ENCODE results near the gene GLIS2.
"Not testable (repeated sequence)": the region's sequence is repeated elsewhere in the genome, so short reads cannot be mapped to it uniquely, and the experiment has no call there.

The GLIS2 gene

DNA sequence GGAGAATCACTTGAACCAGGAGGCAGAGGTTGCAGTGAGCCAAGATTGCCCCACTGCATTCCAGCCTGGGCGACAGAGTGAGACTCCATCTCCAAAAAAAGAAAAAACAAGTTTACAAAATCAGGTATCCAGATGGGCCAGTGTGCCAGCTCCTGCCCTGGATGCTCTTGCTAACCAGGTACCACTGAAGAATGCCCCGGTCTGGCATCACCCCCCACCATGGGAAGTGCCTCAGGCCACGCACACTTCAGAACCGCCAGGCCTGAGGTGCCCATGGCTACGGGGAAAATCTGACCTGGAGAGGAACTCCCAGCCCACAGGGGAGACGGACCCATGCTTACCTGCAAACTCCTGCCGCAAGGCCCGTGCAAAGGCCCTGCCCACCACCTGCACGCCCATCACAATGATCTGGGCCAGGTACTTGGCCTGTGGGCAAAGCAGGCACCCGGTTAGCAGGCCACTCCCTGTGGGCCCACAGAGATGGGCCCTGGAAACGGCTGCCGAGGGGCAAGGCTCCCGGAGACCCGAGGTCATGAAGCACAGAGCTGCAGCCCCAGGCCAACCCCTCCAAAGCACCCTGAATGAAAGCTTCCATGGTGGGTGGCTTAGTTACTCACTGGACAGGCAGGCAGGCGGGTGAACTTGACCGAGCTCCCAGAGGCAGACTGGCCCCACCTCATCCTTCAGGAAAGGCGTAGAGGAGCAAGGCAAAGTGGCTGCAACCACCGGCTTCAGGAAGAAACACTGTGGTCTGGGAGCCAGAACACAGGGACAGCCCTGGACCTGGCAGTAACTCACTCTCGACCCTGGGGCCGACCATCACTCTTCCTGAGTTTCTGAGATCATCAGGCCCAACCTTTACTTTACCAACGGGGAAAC lies 27.2 kb downstream of the GLIS2 start:
- no peak overlapping the region for H3K9ac ChIP-seq (ENCODE audit: low read length)
- H3K27ac ChIP-seq (ENCODE audit: low read depth, low read length) = no peak overlapping the region
- no peaks in the 10 kb centered on the region for H3K27me3 ChIP-seq (ENCODE audit: control insufficient read depth in 1 of 2, insufficient read depth in 2 of 2, low read length in 2 of 2)
- H3K4me1 ChIP-seq (ENCODE audit: insufficient read depth, low read length) = peaks cover 11% of the 10 kb centered on the region
- no peaks in the 10 kb centered on the region for H3K9me3 ChIP-seq (ENCODE audit: low read length)
- H3K4me3 ChIP-seq (ENCODE audit: low read depth in 1 of 2, low read length in 2 of 2) = no peak overlapping the region
- no peaks in the 10 kb centered on the region for H3K36me3 ChIP-seq (ENCODE audit: insufficient read depth, low read length)

DNA sequence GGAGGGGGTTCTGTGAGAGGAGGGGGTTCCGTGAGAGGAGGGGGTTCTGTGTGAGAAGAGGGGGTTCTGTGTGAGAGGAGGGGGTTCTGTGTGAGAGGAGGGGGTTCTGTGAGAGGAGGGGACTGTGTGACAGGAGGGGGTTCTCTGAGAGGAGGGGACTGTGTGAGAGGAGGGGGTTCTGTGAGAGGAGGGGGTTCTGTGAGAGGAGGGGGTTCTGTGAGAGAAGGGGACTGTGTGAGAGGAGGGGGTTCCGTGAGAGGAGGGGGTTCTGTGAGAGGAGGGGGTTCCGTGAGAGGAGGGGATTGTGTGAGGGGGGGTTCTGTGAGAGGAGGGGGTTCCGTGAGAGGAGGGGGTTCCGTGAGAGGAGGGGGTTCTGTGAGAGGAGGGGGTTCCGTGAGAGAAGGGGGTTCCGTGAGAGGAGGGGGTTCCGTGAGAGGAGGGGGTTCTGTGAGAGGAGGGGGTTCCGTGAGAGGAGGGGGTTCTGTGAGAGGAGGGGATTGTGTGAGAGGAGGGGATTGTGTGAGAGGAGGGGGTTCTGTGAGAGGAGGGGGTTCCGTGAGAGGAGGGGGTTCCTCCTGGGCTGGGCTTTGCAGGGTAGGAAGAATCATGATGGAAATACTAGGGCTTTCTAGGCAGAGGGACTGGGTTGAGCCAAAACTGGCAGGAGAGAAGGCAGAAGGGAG lies 28.6 kb downstream of the GLIS2 start:
- H3K36me3 ChIP-seq (ENCODE audit: insufficient read depth, low read length); H3K9me3 ChIP-seq (ENCODE audit: low read length); H3K27me3 ChIP-seq (ENCODE audit: control insufficient read depth in 1 of 2, insufficient read depth in 2 of 2, low read length in 2 of 2); H3K9ac ChIP-seq (ENCODE audit: low read length); H3K4me3 ChIP-seq (ENCODE audit: low read depth in 1 of 2, low read length in 2 of 2); H3K27ac ChIP-seq (ENCODE audit: low read depth, low read length): not testable (repeated sequence)
- peaks cover 11% of the 10 kb centered on the region for H3K4me1 ChIP-seq (ENCODE audit: insufficient read depth, low read length)

DNA sequence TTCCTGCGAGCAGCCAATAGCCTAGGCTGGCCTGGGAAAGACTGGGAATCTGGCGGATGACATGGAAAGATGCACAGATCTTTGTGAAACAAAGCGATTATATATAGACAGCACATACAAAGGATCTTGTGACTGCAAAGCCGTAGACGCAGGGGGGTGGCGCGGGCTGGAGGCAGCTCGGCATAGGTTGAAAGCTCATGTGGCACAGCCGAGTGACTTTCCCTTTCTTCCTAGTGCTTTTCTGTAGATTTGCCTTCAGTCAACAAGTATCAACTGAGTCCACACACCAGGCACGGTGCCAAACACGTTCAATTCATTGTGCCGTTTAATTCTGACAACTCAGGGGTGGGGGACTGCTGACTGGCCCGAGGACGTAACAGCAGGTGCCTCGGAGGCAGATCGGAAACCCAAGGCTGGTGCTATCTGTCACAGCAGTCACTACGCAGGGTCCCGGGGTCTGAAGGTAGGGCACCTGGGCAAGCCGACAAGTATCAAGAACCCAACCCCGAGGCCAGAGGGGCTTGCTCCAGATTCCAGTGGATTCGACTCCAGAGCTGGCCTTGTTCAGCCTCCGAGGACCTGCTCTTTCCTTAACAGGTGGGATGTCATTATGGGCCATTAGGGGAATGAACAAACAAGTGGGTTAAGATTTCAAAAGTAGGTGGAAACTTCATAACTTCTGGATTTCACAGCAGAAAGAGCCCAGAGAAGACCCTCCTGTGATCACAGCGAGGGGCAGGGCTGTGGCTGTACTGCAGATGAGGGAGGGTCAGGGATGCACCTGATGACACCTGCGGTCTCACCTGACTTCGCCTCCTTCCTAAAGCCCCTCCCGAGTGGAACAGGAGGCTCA lies 29.3 kb downstream of the GLIS2 start:
- Histone ChIP-seq H3K9ac (ENCODE audit: low read length) (no peak overlapping the region), H3K4me3 (ENCODE audit: low read depth in 1 of 2, low read length in 2 of 2) (no peak overlapping the region), H3K27me3 (ENCODE audit: control insufficient read depth in 1 of 2, insufficient read depth in 2 of 2, low read length in 2 of 2) (no peaks in the 10 kb centered on the region), H3K9me3 (ENCODE audit: low read length) (no peaks in the 10 kb centered on the region), H3K36me3 (ENCODE audit: insufficient read depth, low read length) (no peaks in the 10 kb centered on the region), H3K4me1 (ENCODE audit: insufficient read depth, low read length) (peaks cover 5% of the 10 kb centered on the region), H3K27ac (ENCODE audit: low read depth, low read length) (no peak overlapping the region)

DNA sequence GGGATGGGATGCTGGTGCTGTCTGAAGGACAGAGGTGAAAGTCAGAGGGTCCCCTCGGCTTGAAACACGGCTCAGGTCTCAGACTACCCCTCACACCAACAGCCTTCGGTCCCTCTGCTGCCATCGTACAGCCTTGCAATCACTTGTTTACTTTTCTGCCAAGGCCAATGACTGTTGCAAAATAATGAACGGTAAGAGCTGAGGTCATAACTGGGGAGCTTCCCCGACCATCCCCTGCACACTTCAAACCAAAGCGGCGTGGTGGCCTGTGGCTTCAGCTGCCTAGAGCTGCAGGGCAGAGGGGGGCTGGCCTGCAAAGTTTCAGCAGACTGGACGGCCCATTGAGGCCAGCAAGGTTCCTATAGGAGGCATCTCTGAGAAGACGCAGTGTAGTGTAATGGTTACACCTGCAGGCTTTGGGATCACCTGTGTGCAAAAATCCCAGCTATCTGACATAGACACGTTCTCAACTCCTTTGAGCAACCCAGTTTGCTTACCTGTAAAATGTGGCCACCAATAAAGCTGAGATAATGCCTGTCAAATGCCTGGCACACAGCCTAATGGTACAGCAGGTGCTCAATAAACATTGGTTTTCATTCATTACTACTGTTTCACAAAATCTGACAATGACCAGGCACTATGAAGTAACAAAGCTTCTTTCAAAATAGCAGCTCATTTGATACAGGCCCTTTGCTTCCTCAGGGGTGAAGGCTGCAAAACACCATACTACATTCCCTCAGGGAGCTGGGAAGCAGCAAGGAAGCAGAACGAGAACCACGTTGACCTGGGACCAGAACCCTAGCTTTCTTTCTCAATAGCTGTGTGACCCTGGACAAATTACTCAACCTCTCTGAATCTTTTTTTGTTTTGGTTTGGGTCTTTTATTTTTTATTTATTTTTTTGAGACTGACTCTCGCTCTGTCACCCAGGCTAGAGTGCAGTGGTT lies 30.2 kb downstream of the GLIS2 start:
- Histone ChIP-seq H3K4me3 (ENCODE audit: low read depth in 1 of 2, low read length in 2 of 2) (no peak overlapping the region), H3K9ac (ENCODE audit: low read length) (no peak overlapping the region)

DNA sequence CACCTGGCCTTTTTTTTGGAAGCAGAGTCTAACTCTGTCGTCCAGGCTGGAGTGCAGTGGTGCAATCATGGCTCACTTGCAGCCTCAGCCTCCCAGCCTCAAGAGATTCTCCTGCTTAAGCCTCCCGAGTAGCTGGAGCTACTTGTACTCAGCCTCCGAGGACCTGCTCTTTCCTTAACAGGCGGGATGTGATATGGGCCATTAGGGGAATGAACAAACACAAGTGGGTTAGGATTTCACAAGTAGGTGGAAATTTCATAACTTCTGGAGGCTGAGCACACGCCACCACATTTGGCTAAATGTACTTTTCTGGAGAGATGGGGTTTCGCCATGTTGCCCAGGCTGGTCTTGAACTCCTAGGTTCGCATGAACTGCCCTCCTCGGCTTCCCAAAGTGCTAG lies 31.1 kb downstream of the GLIS2 start:
- no peak overlapping the region for H3K9ac ChIP-seq (ENCODE audit: low read length)
- H3K27ac ChIP-seq (ENCODE audit: low read depth, low read length) = no peak overlapping the region
- H3K27me3 ChIP-seq (ENCODE audit: control insufficient read depth in 1 of 2, insufficient read depth in 2 of 2, low read length in 2 of 2) = no peaks in the 10 kb centered on the region
- no peaks in the 10 kb centered on the region for H3K36me3 ChIP-seq (ENCODE audit: insufficient read depth, low read length)
- no peaks in the 10 kb centered on the region for H3K9me3 ChIP-seq (ENCODE audit: low read length)
- H3K4me1 ChIP-seq (ENCODE audit: insufficient read depth, low read length) = no peaks in the 10 kb centered on the region
- H3K4me3 ChIP-seq (ENCODE audit: low read depth in 1 of 2, low read length in 2 of 2) = no peak overlapping the region

More for the DNA sequence above, 30.2 kb downstream of the GLIS2 start:
- Histone ChIP-seq H3K9me3 (ENCODE audit: low read length) (no peaks in the 10 kb centered on the region), H3K4me1 (ENCODE audit: insufficient read depth, low read length) (no peaks in the 10 kb centered on the region), H3K27ac (ENCODE audit: low read depth, low read length) (no peak overlapping the region), H3K27me3 (ENCODE audit: control insufficient read depth in 1 of 2, insufficient read depth in 2 of 2, low read length in 2 of 2) (no peaks in the 10 kb centered on the region), H3K36me3 (ENCODE audit: insufficient read depth, low read length) (no peaks in the 10 kb centered on the region)

DNA sequence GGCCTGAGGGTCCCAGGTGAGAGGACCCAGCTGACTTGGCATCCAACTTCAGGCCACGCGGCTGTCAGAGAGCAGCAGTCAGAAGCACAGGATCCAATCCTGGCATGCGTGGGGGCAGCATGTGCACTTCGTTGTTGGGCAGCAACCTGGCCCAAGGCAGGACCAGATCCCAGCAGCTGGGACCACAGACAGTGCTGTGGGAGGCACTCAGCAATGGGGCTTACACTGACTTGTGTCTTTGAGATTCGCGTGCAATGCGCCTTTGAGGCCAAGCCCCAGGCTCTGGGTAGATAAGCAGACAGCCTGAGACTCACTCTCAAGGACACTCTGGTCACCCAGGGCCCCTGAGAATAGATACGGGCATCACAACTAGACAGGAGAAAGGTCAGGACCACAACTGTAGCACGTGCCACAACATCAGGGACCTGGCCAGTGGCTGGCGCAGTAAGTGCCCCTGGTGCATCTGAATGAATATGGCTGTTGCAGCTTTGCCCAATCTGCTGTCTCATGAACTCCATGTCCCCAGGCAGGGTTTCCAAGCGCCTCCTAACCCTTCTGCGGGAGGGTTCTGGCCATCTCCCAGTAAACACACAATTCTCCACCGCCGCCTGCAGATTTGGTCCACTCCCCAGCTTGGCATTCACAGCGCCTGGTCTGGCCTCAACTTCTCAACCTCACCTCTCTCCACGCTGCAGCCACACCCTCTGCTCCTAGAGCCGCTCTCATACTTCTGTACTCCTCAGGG lies 32.1 kb downstream of the GLIS2 start:
- H3K27ac ChIP-seq (ENCODE audit: low read depth, low read length) = no peak overlapping the region
- no peaks in the 10 kb centered on the region for H3K36me3 ChIP-seq (ENCODE audit: insufficient read depth, low read length)
- no peaks in the 10 kb centered on the region for H3K9me3 ChIP-seq (ENCODE audit: low read length)
- no peak overlapping the region for H3K4me3 ChIP-seq (ENCODE audit: low read depth in 1 of 2, low read length in 2 of 2)
- no peak overlapping the region for H3K9ac ChIP-seq (ENCODE audit: low read length)
- H3K4me1 ChIP-seq (ENCODE audit: insufficient read depth, low read length) = no peaks in the 10 kb centered on the region
- H3K27me3 ChIP-seq (ENCODE audit: control insufficient read depth in 1 of 2, insufficient read depth in 2 of 2, low read length in 2 of 2) = no peaks in the 10 kb centered on the region

DNA sequence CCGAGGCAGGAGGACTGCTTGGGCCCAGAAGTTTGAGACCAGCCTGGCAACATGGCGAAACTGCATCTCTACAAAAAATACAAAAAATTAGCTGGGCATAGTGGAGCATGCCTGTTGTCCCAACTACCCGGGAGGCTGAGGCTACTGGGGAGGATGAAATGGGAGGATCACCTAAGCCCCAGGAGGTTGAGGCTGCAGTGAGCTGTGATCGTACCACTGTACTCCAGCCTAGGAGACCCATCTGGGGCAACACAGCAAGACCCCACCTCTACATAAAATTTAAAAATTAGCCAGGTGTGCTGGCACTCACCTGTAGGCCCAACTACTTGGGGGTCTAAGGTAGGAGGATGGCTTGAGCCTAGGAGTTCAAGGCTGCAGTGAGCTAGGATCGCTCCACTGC lies 33.5 kb downstream of the GLIS2 start:
- Histone ChIP-seq H3K4me3 (ENCODE audit: low read depth in 1 of 2, low read length in 2 of 2) (no peak overlapping the region), H3K4me1 (ENCODE audit: insufficient read depth, low read length) (no peaks in the 10 kb centered on the region), H3K27ac (ENCODE audit: low read depth, low read length) (no peak overlapping the region), H3K36me3 (ENCODE audit: insufficient read depth, low read length) (no peaks in the 10 kb centered on the region), H3K27me3 (ENCODE audit: control insufficient read depth in 1 of 2, insufficient read depth in 2 of 2, low read length in 2 of 2) (no peaks in the 10 kb centered on the region), H3K9me3 (ENCODE audit: low read length) (no peaks in the 10 kb centered on the region), H3K9ac (ENCODE audit: low read length) (no peak overlapping the region)

DNA sequence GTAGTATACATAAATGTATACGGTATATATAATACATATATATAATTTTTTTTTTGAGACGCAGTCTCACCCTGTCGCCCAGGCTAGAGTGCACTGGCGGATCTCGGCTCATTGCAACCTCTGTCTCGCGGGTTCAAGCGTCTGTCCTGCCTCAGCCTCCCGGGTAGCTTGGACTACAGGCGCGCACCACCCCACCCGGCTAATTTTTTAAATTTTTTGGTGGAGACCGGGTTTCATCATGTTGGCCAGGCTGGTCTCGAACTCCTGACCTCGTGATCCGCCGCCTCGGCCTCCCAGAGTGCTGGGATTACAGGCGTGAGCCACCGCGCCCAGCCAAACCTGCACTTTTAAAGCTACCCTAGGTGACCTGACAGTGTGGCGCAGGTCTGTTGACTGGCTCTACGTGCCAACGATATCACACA lies 34.5 kb downstream of the GLIS2 start:
- Histone ChIP-seq H3K9me3 (ENCODE audit: low read length) (no peaks in the 10 kb centered on the region), H3K27me3 (ENCODE audit: control insufficient read depth in 1 of 2, insufficient read depth in 2 of 2, low read length in 2 of 2) (no peaks in the 10 kb centered on the region), H3K4me3 (ENCODE audit: low read depth in 1 of 2, low read length in 2 of 2) (peak overlapping the region; percentile 79 to 87), H3K36me3 (ENCODE audit: insufficient read depth, low read length) (no peaks in the 10 kb centered on the region), H3K4me1 (ENCODE audit: insufficient read depth, low read length) (no peaks in the 10 kb centered on the region), H3K9ac (ENCODE audit: low read length) (peak overlapping the region; percentile 6), H3K27ac (ENCODE audit: low read depth, low read length) (peak overlapping the region; percentile 63)

DNA sequence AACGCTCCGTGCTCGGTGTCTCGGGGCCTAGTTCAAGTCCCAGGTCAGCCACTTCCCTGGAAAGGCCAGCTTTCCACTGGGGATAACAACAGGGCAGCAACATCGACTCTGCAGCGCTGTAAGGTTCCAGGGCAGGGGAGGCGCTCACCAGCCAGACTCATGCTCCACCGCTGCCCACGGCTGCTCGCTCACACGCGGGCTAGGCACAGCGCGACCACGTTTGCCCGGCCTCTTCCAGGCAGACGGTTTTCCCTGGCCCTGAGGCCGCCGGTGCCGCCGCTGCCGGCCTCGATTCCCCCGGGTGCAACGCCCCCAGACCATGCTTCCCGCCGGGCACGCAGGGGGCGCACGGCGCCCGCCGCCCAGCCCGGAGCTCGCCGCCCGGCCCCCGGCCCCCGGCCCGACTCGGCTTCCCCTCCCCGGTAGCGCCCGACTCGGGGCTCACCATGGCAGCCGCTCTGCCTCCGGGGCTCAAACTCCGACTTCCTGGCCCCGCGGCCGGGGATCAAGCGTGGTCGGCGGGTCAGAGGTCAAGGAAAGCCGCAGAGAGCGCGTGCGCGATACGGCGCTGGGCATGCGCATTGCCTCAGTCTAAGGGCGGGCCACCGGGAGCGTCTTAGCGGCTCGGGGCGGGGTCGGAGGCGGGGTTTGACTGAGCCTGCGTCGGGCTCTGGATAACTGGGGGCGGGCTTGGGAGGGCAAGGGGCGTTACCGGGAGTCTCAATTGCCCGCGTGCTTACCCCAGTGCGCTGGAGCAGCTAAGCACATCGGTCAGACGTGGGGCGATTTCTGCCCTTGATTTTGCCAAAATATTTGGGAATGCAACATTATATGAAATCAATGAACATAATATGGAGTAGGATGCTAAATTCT lies 35.2 kb downstream of the GLIS2 start, which contains the start of gene PAM16:
TSS of gene PAM16 (minus strand) at position 535 of the 873 bp plus-strand sequence. CDS start at position 448, 87 bp downstream.
- H3K4me1 ChIP-seq (ENCODE audit: insufficient read depth, low read length) = no peaks in the 10 kb centered on the region

More for the DNA sequence above, 35.2 kb downstream of the GLIS2 start, which contains the start of gene PAM16:
- Histone ChIP-seq H3K9me3 (ENCODE audit: low read length) (no peaks in the 10 kb centered on the region), H3K4me3 (ENCODE audit: low read depth in 1 of 2, low read length in 2 of 2) (peak within 1 kb of the TSS; percentile 79 to 87), H3K36me3 (ENCODE audit: insufficient read depth, low read length) (no peaks in the 10 kb centered on the region), H3K27ac (ENCODE audit: low read depth, low read length) (peak within 1 kb of the TSS; percentile 63), H3K9ac (ENCODE audit: low read length) (peak within 1 kb of the TSS; percentile 6), H3K27me3 (ENCODE audit: control insufficient read depth in 1 of 2, insufficient read depth in 2 of 2, low read length in 2 of 2) (no peaks in the 10 kb centered on the region)
